Panc1 (cell line): ENCODE measurements around the gene LHFPL5.

ENCODE experiments used
- POLR2AphosphoS5 ChIP-seq: IDR thresholded peaks from 2 replicates; pipeline ENCODE4 v1.6.1; 2012; ENCODE audit warnings: mild to moderate bottlenecking, low read depth, low read length, moderate library complexity
- REST ChIP-seq, 2 experiments: IDR thresholded peaks; 2 replicates each; pipeline ENCODE4 v1.6.1; 2011 to 2012; ENCODE audit warnings: low read depth in 2 of 2, control low read depth in 1 of 2, low read length in 1 of 2, mild to moderate bottlenecking in 1 of 2, moderate library complexity in 1 of 2; ENCODE audit not compliant: insufficient read depth in 1 of 2
- SIN3A ChIP-seq: IDR thresholded peaks from 2 replicates; pipeline ENCODE4 v1.6.1; 2012; ENCODE audit warnings: low read depth, mild to moderate bottlenecking, low read length, moderate library complexity, borderline replicate concordance; ENCODE audit not compliant: insufficient read depth
- TF ChIP-seq, protein P1 (sequence below): fragments of 450-650 bp; IDR thresholded peaks from 2 replicates; pipeline ENCODE4 v1.5.1; 2017; ENCODE audit warnings: mild to moderate bottlenecking

DNA sequence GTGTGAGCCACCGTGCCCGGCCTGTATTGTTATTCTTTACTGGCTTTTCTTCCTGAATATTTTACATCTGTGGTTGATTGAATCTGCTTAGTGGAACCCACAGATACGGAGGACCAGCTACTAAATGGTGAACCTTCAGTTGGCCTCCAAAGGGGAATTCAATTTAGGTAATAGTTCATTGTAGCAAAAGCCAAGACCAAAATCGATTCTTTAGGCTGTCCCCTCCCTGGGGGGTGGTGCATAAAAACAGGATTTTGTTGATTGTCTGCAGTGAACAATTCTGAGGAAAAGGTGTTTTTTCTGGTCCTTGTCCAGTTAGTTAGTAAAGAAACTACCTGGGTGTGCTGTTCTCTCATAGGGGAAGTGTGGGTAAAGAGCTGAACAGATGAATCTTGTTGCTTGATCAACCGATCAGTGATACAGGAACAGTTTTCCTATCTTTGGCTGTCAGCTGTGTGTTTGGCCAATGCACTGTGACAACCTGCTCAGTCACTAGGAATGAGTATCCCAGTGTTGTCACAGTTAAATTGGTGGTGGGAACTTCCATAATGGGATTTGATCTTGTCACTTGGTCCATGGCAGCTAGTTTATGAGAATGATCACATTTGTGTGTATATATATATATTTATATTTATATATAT, 19.5 kb downstream of the LHFPL5 start:
- TF ChIP-seq REST (IDR thresholded peaks at IDR 0.05; ENCODE audit: insufficient read depth in 1 of 2, low read depth in 2 of 2, low read length in 1 of 2) (no peak), SIN3A (no peak), POLR2AphosphoS5 (no peak)
- TF ChIP-seq, protein P1, sequence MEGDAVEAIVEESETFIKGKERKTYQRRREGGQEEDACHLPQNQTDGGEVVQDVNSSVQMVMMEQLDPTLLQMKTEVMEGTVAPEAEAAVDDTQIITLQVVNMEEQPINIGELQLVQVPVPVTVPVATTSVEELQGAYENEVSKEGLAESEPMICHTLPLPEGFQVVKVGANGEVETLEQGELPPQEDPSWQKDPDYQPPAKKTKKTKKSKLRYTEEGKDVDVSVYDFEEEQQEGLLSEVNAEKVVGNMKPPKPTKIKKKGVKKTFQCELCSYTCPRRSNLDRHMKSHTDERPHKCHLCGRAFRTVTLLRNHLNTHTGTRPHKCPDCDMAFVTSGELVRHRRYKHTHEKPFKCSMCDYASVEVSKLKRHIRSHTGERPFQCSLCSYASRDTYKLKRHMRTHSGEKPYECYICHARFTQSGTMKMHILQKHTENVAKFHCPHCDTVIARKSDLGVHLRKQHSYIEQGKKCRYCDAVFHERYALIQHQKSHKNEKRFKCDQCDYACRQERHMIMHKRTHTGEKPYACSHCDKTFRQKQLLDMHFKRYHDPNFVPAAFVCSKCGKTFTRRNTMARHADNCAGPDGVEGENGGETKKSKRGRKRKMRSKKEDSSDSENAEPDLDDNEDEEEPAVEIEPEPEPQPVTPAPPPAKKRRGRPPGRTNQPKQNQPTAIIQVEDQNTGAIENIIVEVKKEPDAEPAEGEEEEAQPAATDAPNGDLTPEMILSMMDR = no peak
